ENCODE measurements around the gene HMGXB3. TPM values are rescaled to one million over a fixed set of nuclear protein-coding genes. Genes with fewer than 3 reads are reported as not detected.

Gene HMGXB3
- total RNA-seq, 1 donor from 2014 or later = 40.5 TPM

DNA sequence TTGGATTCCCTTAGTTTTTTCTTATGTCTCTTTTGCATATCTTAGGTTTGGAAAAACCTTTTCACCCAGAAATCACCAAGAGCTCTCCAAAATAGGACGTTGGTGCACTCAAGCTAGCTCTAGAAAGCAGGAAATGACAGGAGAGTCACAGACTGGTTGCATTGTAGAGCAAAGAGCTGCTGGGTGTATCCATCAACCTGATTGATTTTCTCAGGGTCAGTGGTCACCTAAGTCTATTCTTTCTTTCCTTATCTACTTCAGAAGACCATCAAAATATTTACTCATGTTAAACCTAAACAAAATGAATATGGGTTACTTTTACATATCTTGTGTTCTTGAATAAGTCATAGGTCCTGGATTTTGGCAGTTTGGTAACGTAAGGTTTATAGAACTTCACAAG lies 25.1 kb upstream of the HMGXB3 start:
- H3K36me3 Mint-ChIP-seq = peaks cover 6% of the 10 kb centered on the region
- H3K4me1 Mint-ChIP-seq (ENCODE audit: unreplicated experiment) = peaks cover 10% of the 10 kb centered on the region
- no peak overlapping the region for H3K27ac Mint-ChIP-seq
- TF ChIP-seq, protein P1, sequence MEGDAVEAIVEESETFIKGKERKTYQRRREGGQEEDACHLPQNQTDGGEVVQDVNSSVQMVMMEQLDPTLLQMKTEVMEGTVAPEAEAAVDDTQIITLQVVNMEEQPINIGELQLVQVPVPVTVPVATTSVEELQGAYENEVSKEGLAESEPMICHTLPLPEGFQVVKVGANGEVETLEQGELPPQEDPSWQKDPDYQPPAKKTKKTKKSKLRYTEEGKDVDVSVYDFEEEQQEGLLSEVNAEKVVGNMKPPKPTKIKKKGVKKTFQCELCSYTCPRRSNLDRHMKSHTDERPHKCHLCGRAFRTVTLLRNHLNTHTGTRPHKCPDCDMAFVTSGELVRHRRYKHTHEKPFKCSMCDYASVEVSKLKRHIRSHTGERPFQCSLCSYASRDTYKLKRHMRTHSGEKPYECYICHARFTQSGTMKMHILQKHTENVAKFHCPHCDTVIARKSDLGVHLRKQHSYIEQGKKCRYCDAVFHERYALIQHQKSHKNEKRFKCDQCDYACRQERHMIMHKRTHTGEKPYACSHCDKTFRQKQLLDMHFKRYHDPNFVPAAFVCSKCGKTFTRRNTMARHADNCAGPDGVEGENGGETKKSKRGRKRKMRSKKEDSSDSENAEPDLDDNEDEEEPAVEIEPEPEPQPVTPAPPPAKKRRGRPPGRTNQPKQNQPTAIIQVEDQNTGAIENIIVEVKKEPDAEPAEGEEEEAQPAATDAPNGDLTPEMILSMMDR (conservative IDR thresholded peaks at IDR 0.05) = no peak
- H3K4me3 Mint-ChIP-seq = no peak overlapping the region
- H3K27me3 Mint-ChIP-seq = no peaks in the 10 kb centered on the region
- DNase-seq (ENCODE audit: extremely low spot score, unreplicated experiment) = no peak
- H3K9me3 Mint-ChIP-seq = no peaks in the 10 kb centered on the region

DNA sequence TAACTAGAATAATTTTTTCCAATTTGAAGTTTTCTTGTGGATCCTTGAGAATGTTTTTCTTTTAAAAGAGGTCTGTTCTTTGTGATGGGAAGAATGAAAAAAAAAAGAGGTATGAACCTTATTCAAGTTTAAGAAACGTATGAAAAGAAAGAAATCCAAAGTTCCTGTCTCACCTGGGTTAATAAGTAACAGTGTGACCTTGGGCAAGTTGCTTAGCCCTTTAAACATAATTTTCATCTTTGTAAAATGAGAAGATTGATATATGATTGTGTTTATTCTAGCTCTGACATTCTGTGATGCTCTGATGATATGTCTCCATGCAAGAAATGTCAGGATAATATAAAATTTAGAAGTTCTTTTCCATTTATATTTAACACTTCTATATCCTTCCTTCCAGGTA lies 20.6 kb upstream of the HMGXB3 start:
- no peak for DNase-seq (ENCODE audit: extremely low spot score, unreplicated experiment)

DNA sequence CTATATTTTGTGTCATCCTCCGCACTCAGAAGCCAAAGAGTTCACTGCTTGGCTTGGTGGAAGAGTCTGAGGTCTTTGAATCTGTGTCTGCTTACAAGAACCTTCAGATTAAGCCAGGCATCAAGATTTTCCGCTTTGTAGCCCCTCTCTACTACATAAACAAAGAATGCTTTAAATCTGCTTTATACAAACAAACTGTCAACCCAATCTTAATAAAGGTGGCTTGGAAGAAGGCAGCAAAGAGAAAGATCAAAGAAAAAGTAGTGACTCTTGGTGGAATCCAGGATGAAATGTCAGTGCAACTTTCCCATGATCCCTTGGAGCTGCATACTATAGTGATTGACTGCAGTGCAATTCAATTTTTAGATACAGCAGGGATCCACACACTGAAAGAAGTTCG lies 19.3 kb upstream of the HMGXB3 start:
- TF ChIP-seq, protein P1 (conservative IDR thresholded peaks at IDR 0.05) = no peak
- Mint-ChIP-seq H3K4me3 (no peak overlapping the region), H3K36me3 (peaks cover 3% of the 10 kb centered on the region), H3K27ac (no peak overlapping the region), H3K4me1 (ENCODE audit: unreplicated experiment) (peaks cover 10% of the 10 kb centered on the region), H3K9me3 (no peaks in the 10 kb centered on the region), H3K27me3 (no peaks in the 10 kb centered on the region)
- no peak for DNase-seq (ENCODE audit: extremely low spot score, unreplicated experiment)

More for the DNA sequence above, 20.6 kb upstream of the HMGXB3 start:
- TF ChIP-seq, protein P1 (conservative IDR thresholded peaks at IDR 0.05) = no peak
- Mint-ChIP-seq H3K4me3 (no peak overlapping the region), H3K27me3 (no peaks in the 10 kb centered on the region), H3K9me3 (no peaks in the 10 kb centered on the region), H3K36me3 (peaks cover 5% of the 10 kb centered on the region), H3K27ac (no peak overlapping the region), H3K4me1 (ENCODE audit: unreplicated experiment) (peaks cover 14% of the 10 kb centered on the region)

DNA sequence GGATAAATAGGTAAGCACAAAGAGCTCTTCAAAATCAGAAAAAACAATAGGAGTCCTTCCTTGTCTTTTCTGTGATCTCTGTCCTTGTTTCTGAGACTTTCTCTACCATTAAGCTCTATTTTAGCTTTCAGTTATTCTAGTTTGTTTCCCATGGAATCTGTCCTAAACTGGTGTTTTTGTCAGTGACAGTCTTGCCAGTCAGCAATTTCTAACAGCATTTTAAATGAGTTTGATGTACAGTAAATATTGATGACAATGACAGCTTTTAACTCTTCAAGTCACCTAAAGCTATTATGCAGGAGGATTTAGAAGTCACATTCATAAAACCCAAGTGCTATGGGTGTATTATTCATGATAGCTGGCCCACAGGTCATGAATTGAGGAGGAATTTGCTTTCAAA lies 18.0 kb upstream of the HMGXB3 start:
- no peak overlapping the region for H3K4me3 Mint-ChIP-seq
- no peak overlapping the region for H3K27ac Mint-ChIP-seq
- peaks cover 4% of the 10 kb centered on the region for H3K4me1 Mint-ChIP-seq (ENCODE audit: unreplicated experiment)

DNA sequence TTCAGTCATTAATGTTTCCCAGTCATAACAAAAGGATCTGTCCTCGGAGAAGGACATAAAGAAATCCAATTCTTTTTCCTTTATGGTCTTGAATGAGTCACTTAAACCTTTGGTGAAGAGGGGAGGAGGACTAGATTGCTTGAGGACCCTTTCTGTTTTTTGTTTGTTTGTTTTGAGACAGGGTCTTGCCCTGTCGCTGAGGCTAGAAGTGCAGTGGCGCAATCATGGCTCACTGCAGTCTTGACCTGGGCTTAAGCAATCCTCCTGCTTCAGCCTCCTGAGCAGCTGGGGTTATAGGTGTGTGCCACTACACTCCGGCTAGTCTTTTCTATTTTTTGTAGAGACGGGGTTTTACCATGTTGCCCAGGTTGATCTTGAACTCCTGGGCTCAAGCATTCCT lies 12.4 kb upstream of the HMGXB3 start:
- H3K36me3 Mint-ChIP-seq = no peaks in the 10 kb centered on the region
- H3K27ac Mint-ChIP-seq = no peak overlapping the region
- TF ChIP-seq, protein P1 (conservative IDR thresholded peaks at IDR 0.05) = no peak
- no peaks in the 10 kb centered on the region for H3K9me3 Mint-ChIP-seq
- no peaks in the 10 kb centered on the region for H3K27me3 Mint-ChIP-seq
- H3K4me3 Mint-ChIP-seq = no peak overlapping the region
- DNase-seq (ENCODE audit: extremely low spot score, unreplicated experiment) = no peak
- H3K4me1 Mint-ChIP-seq (ENCODE audit: unreplicated experiment) = peaks cover 8% of the 10 kb centered on the region

More for the DNA sequence above, 18.0 kb upstream of the HMGXB3 start:
- DNase-seq (ENCODE audit: extremely low spot score, unreplicated experiment) = no peak
- H3K27me3 Mint-ChIP-seq = no peaks in the 10 kb centered on the region
- TF ChIP-seq, protein P1 (conservative IDR thresholded peaks at IDR 0.05) = no peak
- H3K36me3 Mint-ChIP-seq = peaks cover 1% of the 10 kb centered on the region
- H3K9me3 Mint-ChIP-seq = no peaks in the 10 kb centered on the region

Data from type B pancreatic cell (in vitro differentiated cells).